Fibroblast of lung (primary cell): ENCODE results near the gene SEMA6B. TPM values are rescaled to one million over a fixed set of nuclear protein-coding genes. Genes with fewer than 3 reads are reported as not detected.

Experiments
- DNase-seq, 2 donors: peaks; one replicate each; pipeline versions ENCODE4 v3.0.0 to v3.0.0-alpha.2; 2010; ENCODE audit warnings: low read depth in 2 of 2
- H2AFZ ChIP-seq: 2 replicates; pipeline ENCODE4 v1.5.1; 2012; ENCODE audit warnings: low read length, control low read depth, inconsistent platforms
- H3K27ac ChIP-seq: 2 replicates; pipeline ENCODE4 v1.5.1; 2011; ENCODE audit warnings: low read length, control low read depth; ENCODE audit not compliant: insufficient read depth
- H3K27me3 ChIP-seq: 2 replicates; pipeline ENCODE4 v1.5.1; 2011; ENCODE audit warnings: mild to moderate bottlenecking, low read length; ENCODE audit not compliant: control insufficient read depth, insufficient read depth
- H3K36me3 ChIP-seq: 2 replicates; pipeline ENCODE4 v1.5.1; 2011; ENCODE audit warnings: low read length; ENCODE audit not compliant: control insufficient read depth, insufficient read depth
- H3K4me1 ChIP-seq: 2 replicates; pipeline ENCODE4 v1.5.1; 2011; ENCODE audit warnings: low read length; ENCODE audit not compliant: control insufficient read depth, insufficient read depth; ENCODE audit errors: extremely low read depth
- H3K4me2 ChIP-seq: 2 replicates; pipeline ENCODE4 v1.5.1; 2011; ENCODE audit warnings: low read length, control low read depth; ENCODE audit not compliant: insufficient read depth; ENCODE audit errors: extremely low read depth
- H3K4me3 ChIP-seq, 4 experiments: fragments of 200-600 bp in 1 of 4; sonication (generic) in 1 of 4; replicated peaks in 1 of 4; 2 replicates each; pipeline ENCODE4 v1.5.1; 2011 to 2016; ENCODE audit warnings: low read length in 4 of 4, low read depth in 3 of 4, mild to moderate bottlenecking in 3 of 4, control low read depth in 2 of 4, inconsistent platforms in 1 of 4, mixed read lengths in 1 of 4; ENCODE audit not compliant: insufficient read depth in 1 of 4; ENCODE audit errors: control extremely low read depth in 1 of 4
- H3K79me2 ChIP-seq: 2 replicates; pipeline ENCODE4 v1.5.1; 2012; ENCODE audit warnings: mild to moderate bottlenecking, low read length, inconsistent platforms; ENCODE audit not compliant: control insufficient read depth, insufficient read depth
- H3K9ac ChIP-seq: 2 replicates; pipeline ENCODE4 v1.5.1; 2011; ENCODE audit warnings: mild to moderate bottlenecking, low read length, control low read depth; ENCODE audit not compliant: insufficient read depth
- H3K9me3 ChIP-seq: 2 replicates; pipeline ENCODE4 v1.5.1; 2012; ENCODE audit warnings: low read depth, low read length; ENCODE audit not compliant: control insufficient read depth, insufficient read depth
- H4K20me1 ChIP-seq: 2 replicates; pipeline ENCODE4 v1.5.1; 2011; ENCODE audit warnings: low read length; ENCODE audit not compliant: control insufficient read depth, insufficient read depth; ENCODE audit errors: extremely low read depth
- CTCF ChIP-seq, 2 donors: IDR thresholded peaks in 1 of 2; conservative IDR thresholded peaks in 1 of 2; 1 replicate in 1 of 2; 2 replicates in 1 of 2; pipeline ENCODE4 v1.5.1; 2011 to 2012; ENCODE audit warnings: low read length in 2 of 2, control low read depth in 1 of 2, inconsistent platforms in 1 of 2, low read depth in 1 of 2, mild to moderate bottlenecking in 1 of 2
- EZH2 ChIP-seq: IDR thresholded peaks from 2 replicates; pipeline ENCODE4 v1.5.1; 2012; ENCODE audit warnings: low read length, control low read depth, mild to moderate bottlenecking; ENCODE audit errors: missing control alignments
- polyA plus RNA-seq, 2 donors: library from polyadenylated mRNA; depleted of rRNA in 1 of 2; stranded (reverse) in 1 of 2; unstranded in 1 of 2; fragments of >200 nt; gene quantifications; 2 replicates each; pipeline ENCODE4 v1.2.1, GENCODE V29; 2011 to 2012; ENCODE audit warnings: missing spikeins in 1 of 2
- total RNA-seq: library from RNA; depleted of rRNA; stranded (reverse); fragments of >200 nt; gene quantifications from 2 replicates; pipeline ENCODE4 v1.2.1, GENCODE V29; 2014

Gene SEMA6B
- total and polyA plus RNA-seq, 2 donors (not counting 1 experiment from before 2014, with no cell fraction given) = under 0.01 to 0.31 TPM

- H3K27ac ChIP-seq = no peak overlapping the region
- no peaks in the 10 kb centered on the region for H3K79me2 ChIP-seq
- H3K27me3 ChIP-seq = no peaks in the 10 kb centered on the region
- no peak overlapping the region for H2AFZ ChIP-seq
- H3K4me3 ChIP-seq = no peak overlapping the region
- no peak overlapping the region for H3K9ac ChIP-seq
- H3K9me3 ChIP-seq = no peaks in the 10 kb centered on the region
- peaks cover 13% of the 10 kb centered on the region for H3K36me3 ChIP-seq
- H3K4me2 ChIP-seq = no peak overlapping the region
- peaks cover 5% of the 10 kb centered on the region for H3K4me1 ChIP-seq
- no peak for DNase-seq
- H4K20me1 ChIP-seq = no peaks in the 10 kb centered on the region
- TF ChIP-seq EZH2 (no peak), CTCF (conservative IDR thresholded peaks at IDR 0.05 in 1 of 2, IDR thresholded peaks at IDR 0.05 in 1 of 2; ENCODE audit: low read depth in 1 of 2, low read length in 2 of 2) (no peak)
These were observed 55.7 kb downstream of the SEMA6B start for GRCh38 chr19:4503825-4504170.

- no peak overlapping the region for H3K9ac ChIP-seq
- H3K27me3 ChIP-seq = no peaks in the 10 kb centered on the region
- H2AFZ ChIP-seq = no peak overlapping the region
- peaks cover 15% of the 10 kb centered on the region for H3K36me3 ChIP-seq
- no peak overlapping the region for H3K27ac ChIP-seq
- no peaks in the 10 kb centered on the region for H3K9me3 ChIP-seq
- H3K79me2 ChIP-seq = no peaks in the 10 kb centered on the region
- no peak for DNase-seq
- no peaks in the 10 kb centered on the region for H4K20me1 ChIP-seq
- no peak overlapping the region for H3K4me3 ChIP-seq
- H3K4me2 ChIP-seq = no peak overlapping the region
- H3K4me1 ChIP-seq = peaks cover 5% of the 10 kb centered on the region
- TF ChIP-seq CTCF (conservative IDR thresholded peaks at IDR 0.05 in 1 of 2, IDR thresholded peaks at IDR 0.05 in 1 of 2; ENCODE audit: low read depth in 1 of 2, low read length in 2 of 2) = no peak
- no peak for TF ChIP-seq EZH2
These were observed 56.2 kb downstream of the SEMA6B start for GRCh38 chr19:4503132-4503824.

- no peak for TF ChIP-seq EZH2
- no peak for TF ChIP-seq CTCF (conservative IDR thresholded peaks at IDR 0.05 in 1 of 2, IDR thresholded peaks at IDR 0.05 in 1 of 2; ENCODE audit: low read depth in 1 of 2, low read length in 2 of 2)
- peaks cover 5% of the 10 kb centered on the region for H3K4me1 ChIP-seq
- H3K9ac ChIP-seq = no peak overlapping the region
- H3K9me3 ChIP-seq = no peaks in the 10 kb centered on the region
- no peaks in the 10 kb centered on the region for H3K79me2 ChIP-seq
- H3K4me3 ChIP-seq = no peak overlapping the region
- peaks cover 20% of the 10 kb centered on the region for H3K36me3 ChIP-seq
- no peak overlapping the region for H3K4me2 ChIP-seq
- H3K27me3 ChIP-seq = no peaks in the 10 kb centered on the region
- H2AFZ ChIP-seq = no peak overlapping the region
- H3K27ac ChIP-seq = no peak overlapping the region
- no peaks in the 10 kb centered on the region for H4K20me1 ChIP-seq
- DNase-seq = no peak
These were observed 57.0 kb downstream of the SEMA6B start for GRCh38 chr19:4502282-4503131.
